H9 (cell line): ENCODE results near the gene ASPM. TPM values are rescaled to one million over a fixed set of nuclear protein-coding genes. Genes with fewer than 3 reads are reported as not detected.

Experiments used
- DNase-seq: peaks from one replicate; pipeline ENCODE4 v3.0.0-alpha.2; 2017
- H2AFZ ChIP-seq: one replicate; pipeline ENCODE4 v1.6.1; 2013; ENCODE audit warnings: mild to moderate bottlenecking, low read length, control low read depth, moderate library complexity
- H2AK5ac ChIP-seq: 2 replicates; pipeline ENCODE4 v1.6.1; 2013; ENCODE audit warnings: low read length, control low read depth, mixed read lengths; ENCODE audit not compliant: insufficient read length
- H2BK120ac ChIP-seq: one replicate; pipeline ENCODE4 v1.6.1; 2013; ENCODE audit warnings: low read depth, mild to moderate bottlenecking, low read length, control low read depth, inconsistent platforms; ENCODE audit not compliant: poor library complexity, severe bottlenecking
- H2BK12ac ChIP-seq: 2 replicates; pipeline ENCODE4 v1.6.1; 2013; ENCODE audit warnings: low read length, control low read depth, mixed read lengths, low read depth; ENCODE audit not compliant: insufficient read length
- H2BK15ac ChIP-seq: 2 replicates; pipeline ENCODE4 v1.6.1; 2013; ENCODE audit warnings: low read depth, low read length, control low read depth
- H2BK20ac ChIP-seq: one replicate; pipeline ENCODE4 v1.6.1; 2013; ENCODE audit warnings: low read depth, mild to moderate bottlenecking, low read length, control low read depth, inconsistent platforms; ENCODE audit not compliant: poor library complexity, severe bottlenecking
- H2BK5ac ChIP-seq: 2 replicates; pipeline ENCODE4 v1.6.1; 2013; ENCODE audit warnings: low read length, control low read depth, mixed read lengths; ENCODE audit not compliant: insufficient read length
- H3K14ac ChIP-seq: 2 replicates; pipeline ENCODE4 v1.6.1; 2013; ENCODE audit warnings: low read length, control low read depth; ENCODE audit not compliant: insufficient read depth
- H3K18ac ChIP-seq: 2 replicates; pipeline ENCODE4 v1.6.1; 2013; ENCODE audit warnings: low read depth, mild to moderate bottlenecking, mixed read lengths, low read length, control low read depth; ENCODE audit not compliant: insufficient read length
- H3K23ac ChIP-seq: 2 replicates; pipeline ENCODE4 v1.6.1; 2013; ENCODE audit warnings: low read length, control low read depth, mixed read lengths, low read depth; ENCODE audit not compliant: insufficient read length
- H3K23me2 ChIP-seq: 2 replicates; pipeline ENCODE4 v1.6.1; 2013; ENCODE audit warnings: low read depth, mild to moderate bottlenecking, mixed read lengths, low read length, control low read depth; ENCODE audit not compliant: insufficient read length, poor library complexity, severe bottlenecking
- H3K27ac ChIP-seq: 2 replicates; pipeline ENCODE4 v1.5.1; 2013; ENCODE audit warnings: low read length, control low read depth, mixed read lengths, low read depth; ENCODE audit not compliant: insufficient read length
- H3K27me3 ChIP-seq: 2 replicates; pipeline ENCODE4 v1.6.1; 2013; ENCODE audit warnings: low read length, control low read depth, inconsistent platforms; ENCODE audit not compliant: insufficient read depth
- H3K4ac ChIP-seq: 2 replicates; pipeline ENCODE4 v1.6.1; 2013; ENCODE audit warnings: low read depth, mild to moderate bottlenecking, control low read depth, inconsistent platforms, low read length, moderate library complexity
- H3K4me1 ChIP-seq: 2 replicates; pipeline ENCODE4 v1.6.1; 2013; ENCODE audit warnings: low read length, control low read depth, inconsistent platforms; ENCODE audit not compliant: insufficient read depth
- H3K4me2 ChIP-seq: 2 replicates; pipeline ENCODE4 v1.6.1; 2013; ENCODE audit warnings: low read length, control low read depth, mixed read lengths; ENCODE audit not compliant: insufficient read length, insufficient read depth
- H3K56ac ChIP-seq: 2 replicates; pipeline ENCODE4 v1.6.1; 2013; ENCODE audit warnings: low read depth, mild to moderate bottlenecking, mixed read lengths, low read length, control low read depth; ENCODE audit not compliant: insufficient read length
- H3K79me1 ChIP-seq: 2 replicates; pipeline ENCODE4 v1.6.1; 2013; ENCODE audit warnings: low read depth, mild to moderate bottlenecking, moderate library complexity, low read length, control low read depth, inconsistent platforms; ENCODE audit not compliant: insufficient read depth, poor library complexity, severe bottlenecking
- H3K79me2 ChIP-seq: 2 replicates; pipeline ENCODE4 v1.6.1; 2013; ENCODE audit warnings: low read length, control low read depth, inconsistent platforms; ENCODE audit not compliant: insufficient read depth
- H3K9ac ChIP-seq: 2 replicates; pipeline ENCODE4 v1.6.1; 2013; ENCODE audit warnings: low read length, control low read depth, mixed read lengths; ENCODE audit not compliant: insufficient read length; ENCODE audit errors: extremely low read depth
- H3K9me3 ChIP-seq: one replicate; pipeline ENCODE4 v1.6.1; 2013; ENCODE audit warnings: low read depth, low read length, inconsistent platforms; ENCODE audit not compliant: control insufficient read depth
- H3T11ph ChIP-seq: one replicate; pipeline ENCODE4 v1.6.1; 2013; ENCODE audit warnings: mild to moderate bottlenecking, low read length, control low read depth, inconsistent platforms
- H4K20me1 ChIP-seq: one replicate; pipeline ENCODE4 v1.6.1; 2013; ENCODE audit not compliant: control insufficient read depth, insufficient read length, insufficient read depth
- H4K5ac ChIP-seq: 2 replicates; pipeline ENCODE4 v1.6.1; 2013; ENCODE audit warnings: low read depth, mild to moderate bottlenecking, mixed read lengths, low read length, control low read depth; ENCODE audit not compliant: insufficient read length
- H4K8ac ChIP-seq: replicated peaks from 2 replicates; pipeline ENCODE4 v1.6.1; 2013; ENCODE audit warnings: low read length, control low read depth, mixed read lengths, low read depth; ENCODE audit not compliant: insufficient read length
- H4K91ac ChIP-seq: 2 replicates; pipeline ENCODE4 v1.6.1; 2013; ENCODE audit warnings: low read depth, mild to moderate bottlenecking, moderate library complexity, mixed read lengths, low read length, control low read depth; ENCODE audit not compliant: insufficient read length
- H3K27ac Mint-ChIP-seq, 3 experiments: 2 replicates in 2 of 3; 3 replicates in 1 of 3; pipeline ENCODE4 v1.8.0; 2020 to 2021; ENCODE audit warnings: mixed read lengths in 3 of 3, mild to moderate bottlenecking in 1 of 3, moderate library complexity in 1 of 3
- H3K27me3 Mint-ChIP-seq: 2 replicates; pipeline ENCODE4 v1.8.0; 2021; ENCODE audit warnings: low read depth, mild to moderate bottlenecking, moderate library complexity, mixed read lengths
- H3K36me3 Mint-ChIP-seq, 3 experiments: 2 replicates in 2 of 3; 3 replicates in 1 of 3; pipeline ENCODE4 v1.8.0; 2020 to 2021; ENCODE audit warnings: low read depth in 3 of 3, mixed read lengths in 3 of 3; ENCODE audit not compliant: insufficient read depth in 1 of 3
- H3K4me1 Mint-ChIP-seq, 2 experiments: 2 replicates each; pipeline ENCODE4 v1.8.0; 2020; ENCODE audit warnings: mixed read lengths in 2 of 2
- H3K4me3 Mint-ChIP-seq, 2 experiments: 2 replicates in 1 of 2; 3 replicates in 1 of 2; pipeline ENCODE4 v1.8.0; 2020 to 2021; ENCODE audit warnings: mild to moderate bottlenecking in 2 of 2, mixed read lengths in 2 of 2, moderate library complexity in 1 of 2
- H3K9me3 Mint-ChIP-seq, 2 experiments: 2 replicates in 1 of 2; 3 replicates in 1 of 2; pipeline ENCODE4 v1.8.0; 2020; ENCODE audit warnings: mild to moderate bottlenecking in 2 of 2, mixed read lengths in 2 of 2, moderate library complexity in 1 of 2
- CTCF ChIP-seq: fragments of 200-600 bp; sonication (generic); conservative IDR thresholded peaks from 3 replicates; pipeline ENCODE4 v1.8.0; 2021; ENCODE audit warnings: antibody characterized with exemption, mild to moderate bottlenecking
- WGBS: extraction: QIAGEN DNeasy Blood & Tissue Kit; methylation state at CpG from one replicate; pipeline ENCODE4 v1.1.7; 2013; ENCODE audit warnings: missing lambda C conversion rate, low lambda C conversion rate, mixed read lengths; ENCODE audit not compliant: insufficient read length; ENCODE audit errors: extremely low coverage; 5-methylcytosine and 5-hydroxymethylcytosine counted together
- total RNA-seq: library from RNA; stranded (reverse); gene quantifications from 2 replicates; pipeline ENCODE4 v1.2.1, GENCODE V29; 2021

The ASPM gene
- total RNA-seq, 1 experiment from 2014 or later: 34.9 TPM

GRCh38 chr1:197143276-197143675 is 3.2 kb downstream of the ASPM start:
- H3K4me2 ChIP-seq: no peak overlapping the region
- no peak overlapping the region for H3K27ac Mint-ChIP-seq
- no peak overlapping the region for H3K4me3 Mint-ChIP-seq
- H3K9me3 Mint-ChIP-seq: 0 out of 5 replicates have a peak, but pooled peaks cover 0 to 2% of the 10 kb centered on the region in 2 experiments
- no peak overlapping the region for H2AFZ ChIP-seq
- H4K5ac ChIP-seq: no peak overlapping the region
- WGBS: no CpG with 5 or more reads among the region's 5 CpGs
- H2BK20ac ChIP-seq: no peak overlapping the region
- H2BK5ac ChIP-seq: no peak overlapping the region
- no peaks in the 10 kb centered on the region for H3K27me3 Mint-ChIP-seq
- no peak overlapping the region for H3K9ac ChIP-seq
- no peak overlapping the region for H2BK120ac ChIP-seq
- H2BK15ac ChIP-seq: no peak overlapping the region
- H4K8ac ChIP-seq: no peak overlapping the region
- H2BK12ac ChIP-seq: no peak overlapping the region
- H3K79me2 ChIP-seq: peaks cover 8% of the 10 kb centered on the region; the same call in 1 of the 2 replicates
- H3K4me1 ChIP-seq: no peaks in the 10 kb centered on the region
- H3K36me3 Mint-ChIP-seq: peaks cover 14 to 42% (median 39%) of the 10 kb centered on the region in 3 experiments; a peak in 6 of 7 replicates
- no peak overlapping the region for H3K14ac ChIP-seq
- H3K23ac ChIP-seq: no peak overlapping the region
- TF ChIP-seq CTCF: no peak
- H3K18ac ChIP-seq: no peak overlapping the region
- no peaks in the 10 kb centered on the region for H3K27me3 ChIP-seq
- H3K79me1 ChIP-seq: no peaks in the 10 kb centered on the region
- peaks cover 18 to 22% of the 10 kb centered on the region in 2 experiments for H3K4me1 Mint-ChIP-seq
- no peak overlapping the region for H4K91ac ChIP-seq
- DNase-seq: no peak
- no peak overlapping the region for H3K27ac ChIP-seq
- H2AK5ac ChIP-seq: no peak overlapping the region
- no peaks in the 10 kb centered on the region for H4K20me1 ChIP-seq
- no peak overlapping the region for H3T11ph ChIP-seq
- H3K56ac ChIP-seq: no peak overlapping the region
- no peaks in the 10 kb centered on the region for H3K23me2 ChIP-seq
- H3K9me3 ChIP-seq: no peaks in the 10 kb centered on the region
- H3K4ac ChIP-seq: no peak overlapping the region
